Nephron progenitor cell (in vitro differentiated cells): Measurements from ENCODE around the gene FAM89A.
"Not testable (repeated sequence)": the region's sequence is repeated elsewhere in the genome, so short reads cannot be mapped to it uniquely, and the experiment has no call there.

Experiments used
- DNase-seq: peaks from one replicate; pipeline ENCODE4 v3.0.0; 2021
- H3K27ac Mint-ChIP-seq: 2 replicates; pipeline ENCODE4 v1.8.0; 2021; ENCODE audit warnings: mild to moderate bottlenecking, moderate library complexity, mixed read lengths
- H3K27me3 Mint-ChIP-seq: 2 replicates; pipeline ENCODE4 v1.8.0; 2021; ENCODE audit warnings: mild to moderate bottlenecking, low read depth, mixed read lengths; ENCODE audit not compliant: poor library complexity
- H3K36me3 Mint-ChIP-seq: 2 replicates; pipeline ENCODE4 v1.8.0; 2021; ENCODE audit warnings: low read depth, mixed read lengths
- H3K4me1 Mint-ChIP-seq: 2 replicates; pipeline ENCODE4 v1.8.0; 2021; ENCODE audit warnings: mixed read lengths
- H3K4me3 Mint-ChIP-seq: 2 replicates; pipeline ENCODE4 v1.8.0; 2021; ENCODE audit warnings: mild to moderate bottlenecking, moderate library complexity, mixed read lengths
- H3K9me3 Mint-ChIP-seq: 2 replicates; pipeline ENCODE4 v1.8.0; 2021; ENCODE audit warnings: mild to moderate bottlenecking, moderate library complexity, mixed read lengths
- CTCF ChIP-seq: fragments of 200-600 bp; sonication (generic); IDR thresholded peaks from 2 replicates; pipeline ENCODE4 v1.5.0; 2021; ENCODE audit warnings: antibody characterized with exemption

Gene FAM89A

GRCh38 chr1:231055271-231055670, 15.2 kb upstream of the FAM89A start:
- Mint-ChIP-seq H3K9me3 (no peaks in the 10 kb centered on the region), H3K4me1 (no peaks in the 10 kb centered on the region), H3K4me3 (no peak overlapping the region), H3K27me3 (peaks cover 46% of the 10 kb centered on the region), H3K27ac (no peak overlapping the region), H3K36me3 (no peaks in the 10 kb centered on the region)
- TF ChIP-seq CTCF, result no peak
- DNase-seq, result no peak

GRCh38 chr1:231053493-231054162, 13.6 kb upstream of the FAM89A start:
- H3K36me3 Mint-ChIP-seq, result no peaks in the 10 kb centered on the region
- H3K4me1 Mint-ChIP-seq, result no peaks in the 10 kb centered on the region
- H3K9me3 Mint-ChIP-seq, result no peaks in the 10 kb centered on the region
- H3K27me3 Mint-ChIP-seq, result peaks cover 61% of the 10 kb centered on the region
- TF ChIP-seq CTCF, result no peak
- DNase-seq, result no peak
- no peak overlapping the region for H3K27ac Mint-ChIP-seq
- H3K4me3 Mint-ChIP-seq, result no peak overlapping the region

- TF ChIP-seq CTCF, result no peak
- no peaks in the 10 kb centered on the region for H3K9me3 Mint-ChIP-seq
- H3K27me3 Mint-ChIP-seq, result peaks cover 64% of the 10 kb centered on the region
- H3K4me3 Mint-ChIP-seq, result no peak overlapping the region
- no peaks in the 10 kb centered on the region for H3K36me3 Mint-ChIP-seq
- H3K4me1 Mint-ChIP-seq, result no peaks in the 10 kb centered on the region
- H3K27ac Mint-ChIP-seq, result no peak overlapping the region
- DNase-seq, result no peak
These were observed 12.7 kb upstream of the FAM89A start for GRCh38 chr1:231052777-231053176.

GRCh38 chr1:231050932-231051331, 10.9 kb upstream of the FAM89A start:
- not testable (repeated sequence) for H3K9me3 Mint-ChIP-seq

GRCh38 chr1:231050395-231050794, 10.3 kb upstream of the FAM89A start:
- Mint-ChIP-seq H3K4me3 (no peak overlapping the region), H3K36me3 (no peaks in the 10 kb centered on the region), H3K9me3 (peaks cover 7% of the 10 kb centered on the region), H3K27ac (no peak overlapping the region), H3K4me1 (no peaks in the 10 kb centered on the region), H3K27me3 (peaks cover 75% of the 10 kb centered on the region)
- DNase-seq, result no peak
- no peak for TF ChIP-seq CTCF

More at GRCh38 chr1:231050932-231051331, 10.9 kb upstream of the FAM89A start:
- H3K27ac Mint-ChIP-seq, H3K4me1 Mint-ChIP-seq, H3K4me3 Mint-ChIP-seq, H3K36me3 Mint-ChIP-seq, DNase-seq: not testable (repeated sequence)
- peaks cover 75% of the 10 kb centered on the region for H3K27me3 Mint-ChIP-seq

GRCh38 chr1:231049121-231049979, 9.3 kb upstream of the FAM89A start:
- DNase-seq, result no peak
- H3K4me1 Mint-ChIP-seq, result no peaks in the 10 kb centered on the region
- H3K4me3 Mint-ChIP-seq, result no peak overlapping the region
- no peak for TF ChIP-seq CTCF
- H3K36me3 Mint-ChIP-seq, result no peaks in the 10 kb centered on the region
- peaks cover 18% of the 10 kb centered on the region for H3K9me3 Mint-ChIP-seq
- H3K27me3 Mint-ChIP-seq, result peaks cover 83% of the 10 kb centered on the region
- H3K27ac Mint-ChIP-seq, result no peak overlapping the region

- not testable (repeated sequence) for DNase-seq, H3K4me3 Mint-ChIP-seq, H3K4me1 Mint-ChIP-seq, H3K27ac Mint-ChIP-seq, H3K36me3 Mint-ChIP-seq
- peaks cover 18% of the 10 kb centered on the region for H3K9me3 Mint-ChIP-seq
- peaks cover 87% of the 10 kb centered on the region for H3K27me3 Mint-ChIP-seq
These were observed 8.4 kb upstream of the FAM89A start for GRCh38 chr1:231048419-231048818.

- peaks cover 18% of the 10 kb centered on the region for H3K9me3 Mint-ChIP-seq
- H3K4me1 Mint-ChIP-seq, H3K36me3 Mint-ChIP-seq, H3K4me3 Mint-ChIP-seq, DNase-seq, H3K27ac Mint-ChIP-seq: not testable (repeated sequence)
- H3K27me3 Mint-ChIP-seq, result peaks cover 93% of the 10 kb centered on the region
These were observed 7.5 kb upstream of the FAM89A start for GRCh38 chr1:231047529-231047928.
